Nucleus accumbens (tissue), 56 donors: ENCODE measurements around the gene ATMIN.

ENCODE experiments used
- DNase-seq, 56 donors: peaks; one replicate each; lab custom pipeline; 2025; lab: John Stamatoyannopoulos, UW

Gene ATMIN

GRCh38 chr16:81004646-81005353, 30.8 kb upstream of the ATMIN start:
- DNase-seq, result peak in 9 of 56 donors; percentile 3 to 42 (median 10)

- peak in 1 of 56 donors; percentile 2 for DNase-seq
These were observed 30.0 kb upstream of the ATMIN start for GRCh38 chr16:81005610-81006161.

GRCh38 chr16:81006211-81006812, 29.3 kb upstream of the ATMIN start:
- peak in 31 of 56 donors; percentile 10 to 77 (median 59) for DNase-seq

- peak; percentile 83 to 100 (median 98) for DNase-seq
These were observed 28.6 kb upstream of the ATMIN start, which contains the start of the genes CENPN and CMC2 for GRCh38 chr16:81006813-81007695. CENPN (plus strand) TSS chr16:81007214; CDS start chr16:81011940, 4,726 bp downstream. CMC2 (minus strand) TSS chr16:81006885; CDS start chr16:80997394, 9,491 bp downstream.

- DNase-seq, result peak in 1 of 56 donors; percentile 3
These were observed 27.2 kb upstream of the ATMIN start for GRCh38 chr16:81008505-81008789.

GRCh38 chr16:81012974-81013373, 22.7 kb upstream of the ATMIN start:
- DNase-seq, result no peak

- DNase-seq, result no peak
These were observed 21.0 kb upstream of the ATMIN start for GRCh38 chr16:81014672-81015071.

- DNase-seq, result peak in 50 of 56 donors; percentile 10 to 78 (median 44)
These were observed 17.1 kb upstream of the ATMIN start for GRCh38 chr16:81018496-81018895.

- no peak for DNase-seq
These were observed 9.2 kb upstream of the ATMIN start for GRCh38 chr16:81026429-81026828.

- DNase-seq, result no peak
These were observed 5.6 kb upstream of the ATMIN start for GRCh38 chr16:81029930-81030604.

GRCh38 chr16:81035975-81036750, 521 bp downstream of the ATMIN start:
- DNase-seq, result peak in 37 of 56 donors; percentile 2 to 54 (median 33)

- no peak for DNase-seq
These were observed 1.2 kb downstream of the ATMIN start for GRCh38 chr16:81036751-81037350.

- DNase-seq, result no peak
These were observed 4.5 kb downstream of the ATMIN start for GRCh38 chr16:81040131-81040530.

- no peak for DNase-seq
These were observed 5.2 kb downstream of the ATMIN start for GRCh38 chr16:81040842-81041241.

- DNase-seq, result no peak
These were observed 6.1 kb downstream of the ATMIN start for GRCh38 chr16:81041696-81042095.

- no peak for DNase-seq
These were observed 7.2 kb downstream of the ATMIN start for GRCh38 chr16:81042821-81043220.

- no peak for DNase-seq
These were observed 18.1 kb downstream of the ATMIN start for GRCh38 chr16:81053761-81054160.

GRCh38 chr16:81060576-81061306, 25.1 kb downstream of the ATMIN start:
- DNase-seq, result no peak

- DNase-seq, result no peak
These were observed 25.6 kb downstream of the ATMIN start for GRCh38 chr16:81061307-81061640.
